Stimulated activated CD4-positive, alpha-beta T cell treated with anti-CD3 and anti-CD28 coated beads, Interleukin-15, amount 100 ng/mL, for 48 hours (primary cell): Measurements from ENCODE around the gene PCDHA7.
A peak's percentile ranks its signal among the peaks of the same experiment; 100 is the strongest.
"Not testable (repeated sequence)": the region's sequence is repeated elsewhere in the genome, so short reads cannot be mapped to it uniquely, and the experiment has no call there.

Experiments
- DNase-seq, 2 donors: peaks; one replicate each; pipeline ENCODE4 v3.0.0-alpha.2; 2020; ENCODE audit warnings: low read depth in 2 of 2

Gene PCDHA7

GRCh38 chr5:140833993-140834392, at the start of gene PCDHA7:
PCDHA7 (plus strand) TSS chr5:140834269; CDS start chr5:140834384, 115 bp downstream.
- no peak for DNase-seq

- no peak for DNase-seq
These were observed 48.0 kb upstream of the PCDHA7 start, which contains the start of gene PCDHA1 for GRCh38 chr5:140785905-140786686. PCDHA1 (plus strand) TSS chr5:140786140.

GRCh38 chr5:140787422-140787821, 46.6 kb upstream of the PCDHA7 start:
- not testable (repeated sequence) for DNase-seq

- not testable (repeated sequence) for DNase-seq
These were observed 46.1 kb upstream of the PCDHA7 start for GRCh38 chr5:140787849-140788504.

- no peak for DNase-seq
These were observed 43.0 kb upstream of the PCDHA7 start for GRCh38 chr5:140791089-140791488.

- DNase-seq, result no peak
These were observed 39.3 kb upstream of the PCDHA7 start, which contains the start of gene PCDHA2 for GRCh38 chr5:140794595-140795258. PCDHA2 (plus strand) TSS chr5:140794852.

- DNase-seq, result no peak
These were observed 38.8 kb upstream of the PCDHA7 start for GRCh38 chr5:140795259-140795641.

GRCh38 chr5:140796072-140796717, 37.9 kb upstream of the PCDHA7 start:
- not testable (repeated sequence) for DNase-seq

- DNase-seq, result no peak
These were observed 37.4 kb upstream of the PCDHA7 start for GRCh38 chr5:140796718-140797095.

GRCh38 chr5:140800816-140801493, 33.1 kb upstream of the PCDHA7 start, which contains the start of gene PCDHA3:
PCDHA3 (plus strand) TSS chr5:140801057.
- DNase-seq, result no peak

GRCh38 chr5:140801494-140801841, 32.6 kb upstream of the PCDHA7 start:
- no peak for DNase-seq

GRCh38 chr5:140802381-140802780, 31.7 kb upstream of the PCDHA7 start:
- DNase-seq, result not testable (repeated sequence)

- no peak for DNase-seq
These were observed 31.2 kb upstream of the PCDHA7 start for GRCh38 chr5:140802781-140803271.

- DNase-seq, result peak in 1 of 2 donors; percentile 14
These were observed 27.0 kb upstream of the PCDHA7 start, which contains the start of gene PCDHA4 for GRCh38 chr5:140806834-140807775. PCDHA4 (plus strand) TSS chr5:140807068.

- DNase-seq, result not testable (repeated sequence)
These were observed 25.7 kb upstream of the PCDHA7 start for GRCh38 chr5:140808241-140808888.

- DNase-seq, result no peak
These were observed 25.2 kb upstream of the PCDHA7 start for GRCh38 chr5:140808889-140809291.

GRCh38 chr5:140821375-140822280, 12.4 kb upstream of the PCDHA7 start, which contains the start of gene PCDHA5:
PCDHA5 (plus strand) TSS chr5:140821613.
- peak in 1 of 2 donors; percentile 16 for DNase-seq

- DNase-seq, result no peak
These were observed 11.8 kb upstream of the PCDHA7 start for GRCh38 chr5:140822281-140822629.
